Endodermal cell (in vitro differentiated cells): Measurements from ENCODE around the gene LRRC7. TPM values are rescaled to one million over a fixed set of nuclear protein-coding genes. Genes with fewer than 3 reads are reported as not detected.

Source experiments
- DNase-seq: peaks from one replicate; pipeline ENCODE4 v3.0.0-alpha.2; 2017
- H3K27ac ChIP-seq: 2 replicates; pipeline ENCODE4 v1.5.1; 2013; ENCODE audit warnings: mild to moderate bottlenecking, low read depth, low read length, moderate library complexity
- H3K27me3 ChIP-seq: 2 replicates; pipeline ENCODE4 v1.6.1; 2013; ENCODE audit warnings: mild to moderate bottlenecking, low read length, moderate library complexity; ENCODE audit not compliant: insufficient read depth, control insufficient read depth, poor library complexity, severe bottlenecking
- H3K36me3 ChIP-seq: 2 replicates; pipeline ENCODE4 v1.7.0; 2013; ENCODE audit warnings: mild to moderate bottlenecking, low read length, moderate library complexity; ENCODE audit not compliant: control insufficient read depth, insufficient read depth
- H3K4me1 ChIP-seq: one replicate; pipeline ENCODE4 v1.7.0; 2013; ENCODE audit warnings: low read length; ENCODE audit not compliant: control insufficient read depth, insufficient read depth
- H3K4me3 ChIP-seq: 2 replicates; pipeline ENCODE4 v1.5.1; 2013; ENCODE audit warnings: mild to moderate bottlenecking, low read length, moderate library complexity
- H3K9ac ChIP-seq: 2 replicates; pipeline ENCODE4 v1.6.1; 2013; ENCODE audit warnings: mild to moderate bottlenecking, low read length, moderate library complexity; ENCODE audit not compliant: poor library complexity, severe bottlenecking; ENCODE audit errors: extremely low read depth
- H3K9me3 ChIP-seq: 2 replicates; pipeline ENCODE4 v1.6.1; 2013; ENCODE audit warnings: mild to moderate bottlenecking, low read length, moderate library complexity; ENCODE audit not compliant: control insufficient read depth
- H3K27ac Mint-ChIP-seq: 2 replicates; pipeline ENCODE4 v1.8.0; 2020; ENCODE audit warnings: mixed read lengths
- H3K27me3 Mint-ChIP-seq: 2 replicates; pipeline ENCODE4 v1.8.0; 2021; ENCODE audit warnings: mild to moderate bottlenecking, mixed read lengths; ENCODE audit not compliant: insufficient read depth
- H3K36me3 Mint-ChIP-seq: 2 replicates; pipeline ENCODE4 v1.8.0; 2020; ENCODE audit warnings: low read depth, mixed read lengths
- H3K4me1 Mint-ChIP-seq: 2 replicates; pipeline ENCODE4 v1.8.0; 2020; ENCODE audit warnings: mixed read lengths
- H3K4me3 Mint-ChIP-seq: 2 replicates; pipeline ENCODE4 v1.8.0; 2020; ENCODE audit warnings: mild to moderate bottlenecking, moderate library complexity, mixed read lengths
- H3K9me3 Mint-ChIP-seq: 2 replicates; pipeline ENCODE4 v1.8.0; 2020; ENCODE audit warnings: mild to moderate bottlenecking, mixed read lengths
- CTCF ChIP-seq: fragments of 200-600 bp; sonication (generic); conservative IDR thresholded peaks from 2 replicates; pipeline ENCODE4 v1.5.0; 2021; ENCODE audit warnings: antibody characterized with exemption, mild to moderate bottlenecking
- WGBS, 2 experiments: methylation state at CpG; one replicate each; pipeline versions ENCODE4 v1.1.5 to v1.1.7; 2013; ENCODE audit warnings: missing lambda C conversion rate in 2 of 2, mixed read lengths in 1 of 2; ENCODE audit not compliant: insufficient coverage in 1 of 2, insufficient read length in 1 of 2; 5-methylcytosine and 5-hydroxymethylcytosine counted together
- total RNA-seq, 2 donors: library from RNA; stranded (reverse); fragmentation: NEBNext Ultra II Directional in 1 of 2; extraction: Animal tissue kit (Norgen Biotek cat#: 25700) in 1 of 2; gene quantifications; 2 replicates in 1 of 2; 3 replicates in 1 of 2; pipeline ENCODE4 v1.2.1, GENCODE V29; 2021

The LRRC7 gene
- total RNA-seq, 2 donors from 2014 or later: 1.4 to 2.2 TPM

GRCh38 chr1:69987881-69988280 is 420.2 kb downstream of the LRRC7 start:
- no peaks in the 10 kb centered on the region for H3K9me3 ChIP-seq
- Mint-ChIP-seq H3K9me3 (no peaks in the 10 kb centered on the region), H3K27ac (no peak overlapping the region), H3K4me1 (no peaks in the 10 kb centered on the region), H3K36me3 (no peaks in the 10 kb centered on the region), H3K4me3 (no peak overlapping the region), H3K27me3 (peaks cover 3% of the 10 kb centered on the region)
- no peak for DNase-seq
- H3K27me3 ChIP-seq: no peaks in the 10 kb centered on the region
- TF ChIP-seq CTCF: no peak
- no peak overlapping the region for H3K4me3 ChIP-seq
- WGBS, 2 experiments: 93 to 100% methylated on average over 1 of the region's 1 CpG
- H3K4me1 ChIP-seq: no peaks in the 10 kb centered on the region
- no peak overlapping the region for H3K9ac ChIP-seq
- H3K27ac ChIP-seq: no peak overlapping the region
- no peaks in the 10 kb centered on the region for H3K36me3 ChIP-seq

- no peaks in the 10 kb centered on the region for H3K4me1 Mint-ChIP-seq
- H3K4me3 Mint-ChIP-seq: no peak overlapping the region
- Histone ChIP-seq H3K27me3 (no peaks in the 10 kb centered on the region), H3K9me3 (no peaks in the 10 kb centered on the region), H3K27ac (no peak overlapping the region), H3K9ac (no peak overlapping the region), H3K4me3 (no peak overlapping the region), H3K4me1 (no peaks in the 10 kb centered on the region), H3K36me3 (no peaks in the 10 kb centered on the region)
- H3K36me3 Mint-ChIP-seq: no peaks in the 10 kb centered on the region
- H3K27ac Mint-ChIP-seq: no peak overlapping the region
- 93 to 100% methylated on average over 1 to 3 of the region's 3 CpGs for WGBS, 2 experiments
- no peaks in the 10 kb centered on the region for H3K9me3 Mint-ChIP-seq
- no peak for TF ChIP-seq CTCF
- no peak for DNase-seq
- H3K27me3 Mint-ChIP-seq: no peaks in the 10 kb centered on the region
These were observed 423.9 kb downstream of the LRRC7 start for GRCh38 chr1:69991644-69992043.

- no peak overlapping the region for H3K9ac ChIP-seq
- no peaks in the 10 kb centered on the region for H3K4me1 Mint-ChIP-seq
- no peaks in the 10 kb centered on the region for H3K9me3 Mint-ChIP-seq
- H3K27me3 ChIP-seq: no peaks in the 10 kb centered on the region
- no peak for DNase-seq
- no peak overlapping the region for H3K4me3 Mint-ChIP-seq
- H3K27me3 Mint-ChIP-seq: no peaks in the 10 kb centered on the region
- H3K4me3 ChIP-seq: no peak overlapping the region
- no peak overlapping the region for H3K27ac Mint-ChIP-seq
- WGBS, 2 experiments: 85 to 88% methylated on average over 3 of the region's 3 CpGs
- TF ChIP-seq CTCF: no peak
- H3K9me3 ChIP-seq: no peaks in the 10 kb centered on the region
- H3K36me3 Mint-ChIP-seq: no peaks in the 10 kb centered on the region
- H3K4me1 ChIP-seq: no peaks in the 10 kb centered on the region
- no peak overlapping the region for H3K27ac ChIP-seq
- H3K36me3 ChIP-seq: no peaks in the 10 kb centered on the region
These were observed 424.9 kb downstream of the LRRC7 start for GRCh38 chr1:69992594-69992993.
